Measurements from ENCODE around the gene LHFPL3. TPM values are rescaled to one million over a fixed set of nuclear protein-coding genes. Genes with fewer than 3 reads are reported as not detected.
A peak's percentile ranks its signal among the peaks of the same experiment; 100 is the strongest.

Gene LHFPL3
- total and polyA plus RNA-seq, 9 of the 15 experiments (the other 6 are each of a cell fraction or from before 2014, with no cell fraction given), result 0.21 to 0.52 TPM; not detected in 7

DNA sequence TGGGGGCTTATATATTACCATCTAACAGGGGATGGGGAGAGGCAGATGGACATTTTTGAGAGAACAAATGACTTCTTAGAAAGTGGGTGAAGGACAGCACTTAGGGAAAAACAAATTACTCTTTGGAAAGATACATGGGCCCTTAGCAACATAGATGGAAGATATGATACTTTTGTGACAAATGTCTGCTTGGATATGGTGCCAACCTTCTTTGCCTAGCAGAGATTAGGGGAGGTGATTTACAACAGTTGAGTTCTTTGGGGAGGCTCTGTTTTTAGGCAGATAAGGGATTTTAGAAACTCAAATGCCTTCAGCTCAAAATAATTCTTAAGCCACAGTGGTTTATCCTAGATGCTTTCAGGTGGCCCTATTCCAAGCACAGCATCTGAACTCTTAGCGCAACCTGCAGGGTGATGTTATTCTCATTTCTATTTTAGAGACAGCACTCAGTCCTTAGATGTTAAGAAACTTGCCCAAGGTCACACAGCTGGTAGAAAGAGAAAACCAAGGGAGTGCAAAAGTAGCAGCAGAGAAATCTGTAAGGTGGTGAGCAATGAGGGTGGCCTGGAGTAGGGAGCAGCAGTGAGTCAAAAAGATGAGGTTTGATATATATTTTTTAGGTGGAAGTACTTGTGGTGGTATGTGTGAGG is 610.5 kb downstream of the LHFPL3 start (continued):
- TF ChIP-seq, protein P1, sequence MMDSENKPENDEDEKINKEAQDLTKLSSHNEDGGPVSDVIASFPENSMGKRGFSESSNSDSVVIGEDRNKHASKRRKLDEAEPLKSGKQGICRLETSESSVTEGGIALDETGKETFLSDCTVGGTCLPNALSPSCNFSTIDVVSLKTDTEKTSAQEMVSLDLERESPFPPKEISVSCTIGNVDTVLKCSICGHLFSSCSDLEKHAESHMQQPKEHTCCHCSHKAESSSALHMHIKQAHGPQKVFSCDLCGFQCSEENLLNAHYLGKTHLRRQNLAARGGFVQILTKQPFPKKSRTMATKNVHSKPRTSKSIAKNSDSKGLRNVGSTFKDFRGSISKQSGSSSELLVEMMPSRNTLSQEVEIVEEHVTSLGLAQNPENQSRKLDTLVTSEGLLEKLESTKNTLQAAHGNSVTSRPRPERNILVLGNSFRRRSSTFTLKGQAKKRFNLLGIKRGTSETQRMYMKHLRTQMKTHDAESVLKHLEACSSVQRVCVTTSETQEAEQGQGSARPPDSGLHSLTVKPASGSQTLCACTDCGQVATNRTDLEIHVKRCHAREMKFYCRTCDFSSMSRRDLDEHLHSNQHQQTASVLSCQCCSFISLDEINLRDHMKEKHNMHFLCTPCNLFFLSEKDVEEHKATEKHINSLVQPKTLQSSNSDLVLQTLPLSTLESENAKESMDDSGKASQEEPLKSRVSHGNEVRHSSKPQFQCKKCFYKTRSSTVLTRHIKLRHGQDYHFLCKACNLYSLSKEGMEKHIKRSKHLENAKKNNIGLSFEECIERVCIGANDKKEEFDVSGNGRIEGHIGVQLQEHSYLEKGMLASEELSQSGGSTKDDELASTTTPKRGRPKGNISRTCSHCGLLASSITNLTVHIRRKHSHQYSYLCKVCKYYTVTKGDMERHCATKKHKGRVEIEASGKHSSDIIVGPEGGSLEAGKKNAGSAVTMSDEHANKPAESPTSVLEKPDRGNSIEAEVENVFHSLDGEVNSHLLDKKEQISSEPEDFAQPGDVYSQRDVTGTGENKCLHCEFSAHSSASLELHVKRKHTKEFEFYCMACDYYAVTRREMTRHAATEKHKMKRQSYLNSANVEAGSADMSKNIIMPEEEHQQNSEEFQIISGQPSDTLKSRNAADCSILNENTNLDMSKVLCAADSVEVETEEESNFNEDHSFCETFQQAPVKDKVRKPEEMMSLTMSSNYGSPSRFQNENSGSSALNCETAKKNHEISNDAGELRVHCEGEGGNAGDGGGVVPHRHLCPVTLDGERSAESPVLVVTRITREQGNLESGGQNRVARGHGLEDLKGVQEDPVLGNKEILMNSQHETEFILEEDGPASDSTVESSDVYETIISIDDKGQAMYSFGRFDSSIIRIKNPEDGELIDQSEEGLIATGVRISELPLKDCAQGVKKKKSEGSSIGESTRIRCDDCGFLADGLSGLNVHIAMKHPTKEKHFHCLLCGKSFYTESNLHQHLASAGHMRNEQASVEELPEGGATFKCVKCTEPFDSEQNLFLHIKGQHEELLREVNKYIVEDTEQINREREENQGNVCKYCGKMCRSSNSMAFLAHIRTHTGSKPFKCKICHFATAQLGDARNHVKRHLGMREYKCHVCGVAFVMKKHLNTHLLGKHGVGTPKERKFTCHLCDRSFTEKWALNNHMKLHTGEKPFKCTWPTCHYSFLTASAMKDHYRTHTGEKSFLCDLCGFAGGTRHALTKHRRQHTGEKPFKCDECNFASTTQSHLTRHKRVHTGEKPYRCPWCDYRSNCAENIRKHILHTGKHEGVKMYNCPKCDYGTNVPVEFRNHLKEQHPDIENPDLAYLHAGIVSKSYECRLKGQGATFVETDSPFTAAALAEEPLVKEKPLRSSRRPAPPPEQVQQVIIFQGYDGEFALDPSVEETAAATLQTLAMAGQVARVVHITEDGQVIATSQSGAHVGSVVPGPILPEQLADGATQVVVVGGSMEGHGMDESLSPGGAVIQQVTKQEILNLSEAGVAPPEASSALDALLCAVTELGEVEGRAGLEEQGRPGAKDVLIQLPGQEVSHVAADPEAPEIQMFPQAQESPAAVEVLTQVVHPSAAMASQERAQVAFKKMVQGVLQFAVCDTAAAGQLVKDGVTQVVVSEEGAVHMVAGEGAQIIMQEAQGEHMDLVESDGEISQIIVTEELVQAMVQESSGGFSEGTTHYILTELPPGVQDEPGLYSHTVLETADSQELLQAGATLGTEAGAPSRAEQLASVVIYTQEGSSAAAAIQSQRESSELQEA (IDR thresholded peaks at IDR 0.05; ENCODE audit: low read depth), result no peak
- TF ChIP-seq FOXJ2 (tag; IDR thresholded peaks at IDR 0.05) (peak; percentile 63; the same call in 1 of the 2 replicates), BACH1 (tag; IDR thresholded peaks at IDR 0.05) (no peak), TBL1XR1 (IDR thresholded peaks at IDR 0.05; ENCODE audit: low read length in 2 of 2) (no peak), ARID1B (IDR thresholded peaks at IDR 0.05) (peak; percentile 56), EP300 (IDR thresholded peaks at IDR 0.05; ENCODE audit: low read length) (0 out of 2 replicates have a peak, but pooled peaks have one; percentile 6), CTCFL (IDR thresholded peaks at IDR 0.05; ENCODE audit: borderline replicate concordance, insufficient read depth, low read depth, low read length, poor library complexity, severe bottlenecking) (no peak), CBFA2T2 (conservative IDR thresholded peaks at IDR 0.05) (peak; percentile 52; the same call in 1 of the 2 replicates), TEAD4 (IDR thresholded peaks at IDR 0.05; ENCODE audit: low read length) (0 out of 2 replicates have a peak, but pooled peaks have one; percentile 30), TEAD4 (CRISPR knock-in tag; IDR thresholded peaks at IDR 0.05; ENCODE audit: borderline replicate concordance) (no peak), ZNF316 (IDR thresholded peaks at IDR 0.05) (no peak), SOX6 (IDR thresholded peaks at IDR 0.05) (0 out of 2 replicates have a peak, but pooled peaks have one; percentile 48), SAFB (IDR thresholded peaks at IDR 0.05; ENCODE audit: borderline replicate concordance, low read depth, low read length) (no peak), CBFA2T3 (IDR thresholded peaks at IDR 0.05) (peak; percentile 70), KHSRP (IDR thresholded peaks at IDR 0.05) (no peak)

All from K562 (cell line).